HepG2 (cell line): Measurements from ENCODE around the gene RAPGEF5. TPM values are rescaled to one million over a fixed set of nuclear protein-coding genes. Genes with fewer than 3 reads are reported as not detected.

Source experiments
- ATAC-seq: fragments of 200-7000 bp; cut with Tn5 transposase; 3 replicates; pipeline ENCODE4 v1.9.1; 2020; ENCODE audit warnings: mild to moderate bottlenecking, moderate library complexity
- BruUV-seq: library from RNA; stranded (reverse); fragments of 400-500 nt; replicated peaks from 2 replicates; lab custom pipeline; 2021; lab: Mats Ljungman, UMichigan
- CTCF ChIA-PET: fragments of 300-600 bp; formaldehyde crosslinking; extraction: SDS; loops from one replicate; lab custom pipeline; 2021; ENCODE audit warnings: low total read pairs, inconsistent platforms, low intra/inter-chr PET ratio; lab: Yijun Ruan, JAX
- POLR2A ChIA-PET: fragments of 350-600 bp; sonication (Branson Sonifier 250); formaldehyde crosslinking; loops from one replicate; lab custom pipeline; 2020; ENCODE audit warnings: antibody characterized with exemption, inconsistent platforms; lab: Yijun Ruan, JAX
- DNase-seq: peaks from one replicate; pipeline ENCODE4 v3.0.0-alpha.2; 2015; ENCODE audit warnings: low spot score
- FAIRE-seq: peaks from 3 replicates; lab custom pipeline; 2011; peaks lifted over from hg19 to GRCh38; lab: Jason Lieb, UNC
- H2AFZ ChIP-seq: one replicate; pipeline ENCODE4 v1.6.1; 2011; ENCODE audit warnings: low read length, inconsistent platforms
- H3K27ac ChIP-seq: fragments of 300-600 bp; 3 replicates; pipeline ENCODE4 v1.8.0; 2011; ENCODE audit warnings: mixed run types, mild to moderate bottlenecking, mixed read lengths, low read length, inconsistent platforms; ENCODE audit not compliant: insufficient read depth; ENCODE audit errors: extremely low read length
- H3K27me3 ChIP-seq, 2 experiments: fragments of 200-600 bp in 1 of 2; 2 replicates in 1 of 2; 3 replicates in 1 of 2; pipeline versions ENCODE4 v1.6.0 to v1.8.0; 2011; ENCODE audit warnings: low read length in 2 of 2, mild to moderate bottlenecking in 2 of 2, moderate library complexity in 2 of 2, inconsistent platforms in 1 of 2; ENCODE audit not compliant: insufficient read depth in 2 of 2, control insufficient read depth in 1 of 2
- H3K36me3 ChIP-seq, 2 experiments: fragments of 200-600 bp in 1 of 2; replicated peaks in 1 of 2; 2 replicates in 1 of 2; 3 replicates in 1 of 2; pipeline versions ENCODE4 v1.5.1 to v1.8.0; 2011; ENCODE audit warnings: low read length in 2 of 2, inconsistent platforms in 1 of 2; ENCODE audit not compliant: insufficient read depth in 2 of 2, control insufficient read depth in 1 of 2
- H3K4me1 ChIP-seq: 2 replicates; pipeline ENCODE4 v1.5.1; 2012; ENCODE audit warnings: low read length, inconsistent platforms; ENCODE audit not compliant: insufficient read depth
- H3K4me2 ChIP-seq: 2 replicates; pipeline ENCODE4 v1.6.0; 2011; ENCODE audit warnings: low read depth, low read length, inconsistent platforms
- H3K4me3 ChIP-seq, 3 experiments: fragments of 200-600 bp in 1 of 3; sonication (generic), shearing (Covaris generic) in 1 of 3; replicated peaks in 1 of 3; 2 replicates each; pipeline ENCODE4 v1.5.1; 2011 to 2016; ENCODE audit warnings: low read length in 3 of 3, inconsistent platforms in 2 of 3, low read depth in 2 of 3, mild to moderate bottlenecking in 2 of 3, control low read depth in 1 of 3, mixed read lengths in 1 of 3; ENCODE audit not compliant: insufficient read depth in 1 of 3
- H3K79me2 ChIP-seq: one replicate; pipeline ENCODE4 v1.6.1; 2011; ENCODE audit warnings: low read length, inconsistent platforms; ENCODE audit not compliant: insufficient read depth
- H3K9ac ChIP-seq: 2 replicates; pipeline ENCODE4 v1.6.0; 2011; ENCODE audit warnings: mild to moderate bottlenecking, low read depth, low read length, inconsistent platforms; ENCODE audit not compliant: insufficient read depth
- H3K9me3 ChIP-seq: 2 replicates; pipeline ENCODE4 v1.5.1; 2012; ENCODE audit warnings: mild to moderate bottlenecking, low read length
- H4K20me1 ChIP-seq: 2 replicates; pipeline ENCODE4 v1.6.0; 2011; ENCODE audit warnings: inconsistent platforms, mild to moderate bottlenecking, low read length, moderate library complexity; ENCODE audit not compliant: insufficient read depth
- EHMT2 ChIP-seq: fragments of 200-600 bp; sonication (generic); IDR thresholded peaks from 2 replicates; pipeline ENCODE4 v1.7.0; 2017; ENCODE audit warnings: antibody characterized with exemption, low read depth, low read length, borderline replicate concordance
- FOSL1 ChIP-seq: sonication (generic); formaldehyde crosslinking; IDR thresholded peaks from 2 replicates; pipeline ENCODE4 v1.9.0; 2021; ENCODE audit warnings: missing genetic modification reagents, borderline replicate concordance
- MIXL1 ChIP-seq: IDR thresholded peaks from 2 replicates; pipeline ENCODE4 v1.6.1; 2016
- NFE2L1 ChIP-seq: sonication (generic); formaldehyde crosslinking; IDR thresholded peaks from 2 replicates; pipeline ENCODE4 v1.4.0; 2020; ENCODE audit warnings: missing genetic modification reagents, mild to moderate bottlenecking, borderline replicate concordance
- SMAD3 ChIP-seq: sonication (generic); formaldehyde crosslinking; IDR thresholded peaks from 2 replicates; pipeline ENCODE4 v1.4.0; 2020; ENCODE audit warnings: missing genetic modification reagents
- SP1 ChIP-seq, 2 experiments: fragments of 450-650 bp in 1 of 2; sonication (generic) in 1 of 2; formaldehyde crosslinking in 1 of 2; IDR thresholded peaks; 2 replicates each; pipeline versions ENCODE4 v1.4.0 to v1.6.1; 2016 to 2020; ENCODE audit warnings: missing genetic modification reagents in 1 of 2
- STAG1 ChIP-seq: sonication (generic); formaldehyde crosslinking; IDR thresholded peaks from 2 replicates; pipeline ENCODE4 v1.4.0; 2020; ENCODE audit warnings: missing genetic modification reagents
- ZNF430 ChIP-seq: sonication (generic); formaldehyde crosslinking; IDR thresholded peaks from 2 replicates; pipeline ENCODE4 v1.9.0; 2021; ENCODE audit warnings: mild to moderate bottlenecking, missing genetic modification reagents
- ZNF788 ChIP-seq: sonication (generic); formaldehyde crosslinking; IDR thresholded peaks from 2 replicates; pipeline ENCODE4 v1.5.0; 2020; ENCODE audit warnings: mild to moderate bottlenecking, missing genetic modification reagents, borderline replicate concordance
- WGBS: methylation state at CpG from one replicate; pipeline ENCODE4 v1.1.6; 2017; ENCODE audit warnings: low lambda C conversion rate; 5-methylcytosine and 5-hydroxymethylcytosine counted together
- in situ Hi-C: cut with HindIII; loops from 2 replicates; pipeline ENCODE4 v1.10.0; 2017; ENCODE audit warnings: low pct_unique_long_range_greater_than_20kb; ENCODE audit not compliant: extremely low pct_ligation_motif_present
- intact Hi-C: fragments of 100-400 bp; cut with micrococcal nuclease; formaldehyde crosslinking; loops from one replicate; pipeline ENCODE4 v1.10.0; 2022; ENCODE audit not compliant: unreplicated experiment
- polyA plus RNA-seq, 8 experiments: library from polyadenylated mRNA; depleted of rRNA in 3 of 8; stranded (reverse) in 7 of 8; unstranded in 1 of 8; fragments of >200 nt; fragmentation: Illumina TruSeq in 4 of 8; extraction: Trizol in 4 of 8; gene quantifications; 2 replicates each; pipeline versions ENCODE4 v1.2.1 to v1.2.3, GENCODE V29; 2011 to 2016; ENCODE audit warnings: low read depth in 4 of 8, missing spikeins in 1 of 8, mixed read lengths in 1 of 8; ENCODE audit not compliant: insufficient read depth in 1 of 8
- total RNA-seq, 5 experiments: library from RNA; depleted of rRNA; stranded (reverse); fragments of >200 nt; fragmentation: Illumina TruSeq; extraction: Trizol; gene quantifications; 2 replicates each; pipeline ENCODE4 v1.2.3, GENCODE V29; 2016; ENCODE audit warnings: low read depth in 1 of 5
- TF ChIP-seq, protein P1 (sequence below): IDR thresholded peaks from 2 replicates; pipeline ENCODE4 v1.6.1; 2016
- TF ChIP-seq, protein P2 (sequence below): sonication (generic); formaldehyde crosslinking; IDR thresholded peaks from 2 replicates; pipeline ENCODE4 v1.5.0; 2020; ENCODE audit warnings: missing genetic modification reagents, mild to moderate bottlenecking, borderline replicate concordance
- TF ChIP-seq, protein P3 (sequence below): sonication (generic); formaldehyde crosslinking; IDR thresholded peaks from 2 replicates; pipeline ENCODE4 v1.9.0; 2021; ENCODE audit warnings: missing genetic modification reagents, borderline replicate concordance

The RAPGEF5 gene
- total and polyA plus RNA-seq, 2 of the 13 experiments (the other 11 are each of a cell fraction or from before 2014, with no cell fraction given) = 17.1 to 23.4 TPM

DNA sequence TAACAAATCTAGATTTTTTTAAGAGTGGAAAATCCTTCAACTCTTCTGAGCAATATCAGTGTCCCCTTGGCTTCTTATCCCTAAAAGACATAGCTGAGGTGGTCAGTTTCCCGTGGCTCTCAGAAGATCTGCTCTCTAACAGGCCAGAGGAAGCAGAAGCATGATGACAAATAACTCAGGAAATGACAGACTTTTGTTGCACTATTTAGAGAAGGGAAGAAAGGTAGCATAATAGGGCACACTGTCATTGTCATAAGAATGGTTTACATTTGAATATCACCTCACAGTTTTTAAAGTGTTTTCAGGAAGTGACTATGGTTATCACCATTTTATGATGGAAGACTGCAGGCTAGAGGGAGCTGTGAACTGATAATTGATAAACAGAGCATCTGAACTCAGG is 33.6 kb upstream of the RAPGEF5 start:
- Histone ChIP-seq H3K9ac (no peak overlapping the region), H3K4me3 (no peak overlapping the region), H3K36me3 (no peaks in the 10 kb centered on the region)
- POLR2A ChIA-PET = no interaction called here
- BruUV-seq = no TSS peak
- TF ChIP-seq SMAD3 (CRISPR knock-in tag) (no peak), STAG1 (CRISPR knock-in tag) (0 out of 2 replicates have a peak, but pooled peaks have one; percentile 3), ZNF430 (CRISPR knock-in tag) (no peak), MIXL1 (no peak)
- TF ChIP-seq, all 625 proteins: peak for 1
- FAIRE-seq = no peak
- no peak overlapping the region for H3K27ac ChIP-seq
- H3K4me2 ChIP-seq = no peak overlapping the region
- peaks cover 31% of the 10 kb centered on the region for H3K4me1 ChIP-seq
- 0% methylated on average over 1 of the region's 1 CpG for WGBS
- intact Hi-C loops (no loop called here), in situ Hi-C loops (no loop called here)
- ATAC-seq = no peak
- no peak for DNase-seq
- no peaks in the 10 kb centered on the region for H3K27me3 ChIP-seq
- no peaks in the 10 kb centered on the region for H4K20me1 ChIP-seq
- H3K9me3 ChIP-seq = no peaks in the 10 kb centered on the region
- no peaks in the 10 kb centered on the region for H3K79me2 ChIP-seq
- no peak overlapping the region for H2AFZ ChIP-seq
- CTCF ChIA-PET = no interaction called here

DNA sequence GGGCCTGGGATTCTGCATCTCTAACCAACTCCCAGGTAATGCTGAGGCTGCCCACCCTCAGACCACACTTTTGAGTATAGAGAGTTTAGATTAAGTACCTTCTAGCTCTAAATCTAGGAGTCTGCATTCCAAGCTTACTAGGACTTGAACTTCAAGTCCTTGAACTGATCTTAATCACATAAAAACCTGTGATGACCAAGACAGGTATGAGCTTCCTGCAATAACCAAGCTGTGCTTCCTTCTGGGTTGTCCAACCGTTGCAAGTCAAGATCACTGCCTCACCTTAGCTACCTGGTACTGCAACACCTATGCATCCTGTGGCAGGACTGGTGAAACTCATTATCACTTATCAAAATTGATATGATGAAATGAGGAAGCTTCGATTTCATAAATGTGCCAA is 32.9 kb upstream of the RAPGEF5 start:
- H4K20me1 ChIP-seq = no peaks in the 10 kb centered on the region
- H3K79me2 ChIP-seq = no peaks in the 10 kb centered on the region
- DNase-seq (no peak), FAIRE-seq (no peak), ATAC-seq (no peak)
- no peaks in the 10 kb centered on the region for H3K9me3 ChIP-seq
- WGBS = 55% methylated on average over 2 of the region's 2 CpGs
- ChIA-PET CTCF (no interaction called here), POLR2A (no interaction called here)
- no peak overlapping the region for H2AFZ ChIP-seq
- in situ Hi-C loops (no loop called here), intact Hi-C loops (no loop called here)
- no peak overlapping the region for H3K27ac ChIP-seq
- peaks cover 31% of the 10 kb centered on the region for H3K4me1 ChIP-seq
- H3K36me3 ChIP-seq = no peaks in the 10 kb centered on the region
- no peak overlapping the region for H3K9ac ChIP-seq
- BruUV-seq = no TSS peak
- H3K4me2 ChIP-seq = no peak overlapping the region
- TF ChIP-seq EHMT2 = no peak
- TF ChIP-seq ZNF788 = no peak
- TF ChIP-seq, protein P1, sequence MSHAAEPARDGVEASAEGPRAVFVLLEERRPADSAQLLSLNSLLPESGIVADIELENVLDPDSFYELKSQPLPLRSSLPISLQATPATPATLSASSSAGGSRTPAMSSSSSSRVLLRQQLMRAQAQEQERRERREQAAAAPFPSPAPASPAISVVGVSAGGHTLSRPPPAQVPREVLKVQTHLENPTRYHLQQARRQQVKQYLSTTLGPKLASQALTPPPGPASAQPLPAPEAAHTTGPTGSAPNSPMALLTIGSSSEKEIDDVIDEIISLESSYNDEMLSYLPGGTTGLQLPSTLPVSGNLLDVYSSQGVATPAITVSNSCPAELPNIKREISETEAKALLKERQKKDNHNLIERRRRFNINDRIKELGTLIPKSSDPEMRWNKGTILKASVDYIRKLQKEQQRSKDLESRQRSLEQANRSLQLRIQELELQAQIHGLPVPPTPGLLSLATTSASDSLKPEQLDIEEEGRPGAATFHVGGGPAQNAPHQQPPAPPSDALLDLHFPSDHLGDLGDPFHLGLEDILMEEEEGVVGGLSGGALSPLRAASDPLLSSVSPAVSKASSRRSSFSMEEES (CRISPR knock-in tag) = no peak
- TF ChIP-seq SP1 (IDR thresholded peaks at IDR 0.05) = no peak
- TF ChIP-seq SP1 (CRISPR knock-in tag; IDR thresholded peaks at IDR 0.05) = no peak
- TF ChIP-seq FOSL1 (CRISPR knock-in tag) = no peak
- TF ChIP-seq, protein P2, sequence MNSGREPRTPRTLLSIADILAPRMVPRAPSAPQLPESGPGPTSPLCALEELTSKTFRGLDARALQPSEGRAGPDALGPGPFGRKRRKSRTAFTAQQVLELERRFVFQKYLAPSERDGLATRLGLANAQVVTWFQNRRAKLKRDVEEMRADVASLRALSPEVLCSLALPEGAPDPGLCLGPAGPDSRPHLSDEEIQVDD = no peak
- TF ChIP-seq, protein P3, sequence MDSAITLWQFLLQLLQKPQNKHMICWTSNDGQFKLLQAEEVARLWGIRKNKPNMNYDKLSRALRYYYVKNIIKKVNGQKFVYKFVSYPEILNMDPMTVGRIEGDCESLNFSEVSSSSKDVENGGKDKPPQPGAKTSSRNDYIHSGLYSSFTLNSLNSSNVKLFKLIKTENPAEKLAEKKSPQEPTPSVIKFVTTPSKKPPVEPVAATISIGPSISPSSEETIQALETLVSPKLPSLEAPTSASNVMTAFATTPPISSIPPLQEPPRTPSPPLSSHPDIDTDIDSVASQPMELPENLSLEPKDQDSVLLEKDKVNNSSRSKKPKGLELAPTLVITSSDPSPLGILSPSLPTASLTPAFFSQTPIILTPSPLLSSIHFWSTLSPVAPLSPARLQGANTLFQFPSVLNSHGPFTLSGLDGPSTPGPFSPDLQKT = no peak
- TF ChIP-seq NFE2L1 = no peak
- no peaks in the 10 kb centered on the region for H3K27me3 ChIP-seq
- H3K4me3 ChIP-seq = no peak overlapping the region
